ENCODE data around the gene METAP2. TPM values are rescaled to one million over a fixed set of nuclear protein-coding genes. Genes with fewer than 3 reads are reported as not detected.

The METAP2 gene
- total and polyA plus RNA-seq, 2 experiments from 2014 or later: 111 to 159 TPM

DNA sequence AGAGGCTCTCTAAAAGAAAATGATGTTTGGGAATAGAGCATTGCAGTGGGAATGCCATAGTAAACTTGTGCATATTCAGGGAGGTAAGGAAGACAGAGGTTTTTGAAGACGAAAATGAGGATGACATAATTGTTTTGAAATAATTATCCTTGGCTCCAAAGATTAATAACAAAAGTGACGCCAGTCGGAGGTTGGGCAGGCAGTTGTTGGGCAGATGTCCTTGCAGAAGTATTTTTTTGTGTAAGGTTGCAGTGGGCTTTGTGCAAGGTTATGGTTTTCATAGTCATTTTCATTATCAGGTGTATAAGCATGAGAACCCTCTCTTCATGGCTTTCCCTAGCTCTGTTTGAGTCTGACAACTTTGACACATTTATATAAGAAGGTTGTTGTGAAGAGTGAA, 35.3 kb downstream of the METAP2 start:
- DNase-seq (ENCODE audit: low spot score) (no peak), ATAC-seq (no peak)
- Mint-ChIP-seq H3K9me3 (no peaks in the 10 kb centered on the region), H3K4me3 (no peak overlapping the region), H3K4me1 (peaks cover 6% of the 10 kb centered on the region; the same call in 1 of the 3 replicates), H3K27me3 (ENCODE audit: insufficient read depth, low read depth, poor library complexity) (peaks cover 2% of the 10 kb centered on the region), H3K36me3 (ENCODE audit: low read depth) (peaks cover 83% of the 10 kb centered on the region), H3K27ac (no peak overlapping the region; the same call in 1 of the 2 replicates)
- peaks cover 18% of the 10 kb centered on the region; the same call in 1 of the 2 replicates for H3K79me2 ChIP-seq (replicated peaks; ENCODE audit: insufficient read depth)
- no peaks in the 10 kb centered on the region for H3K9me2 ChIP-seq (ENCODE audit: insufficient read depth)
- peaks cover 12% of the 10 kb centered on the region for H3F3A ChIP-seq (replicated peaks; ENCODE audit: low read depth)
- peaks cover 32% of the 10 kb centered on the region for H4K20me1 ChIP-seq (replicated peaks; ENCODE audit: insufficient read depth)
- no peaks in the 10 kb centered on the region for H3K4me1 ChIP-seq (ENCODE audit: insufficient read depth)
- H3K4me2 ChIP-seq: no peak overlapping the region
- no peak overlapping the region; the same call in 1 of the 2 replicates for H3K27ac ChIP-seq (ENCODE audit: low read depth)
- H2AFZ ChIP-seq: no peak overlapping the region
- peaks cover 42% of the 10 kb centered on the region; the same call in 1 of the 2 replicates for H3K36me3 ChIP-seq (ENCODE audit: insufficient read depth)
- H3K4me3 ChIP-seq: no peak overlapping the region
- TF ChIP-seq POLR2AphosphoS5 (IDR thresholded peaks at IDR 0.05; ENCODE audit: low read depth) (no peak), NANOG (IDR thresholded peaks at IDR 0.05; ENCODE audit: borderline replicate concordance) (no peak)
- H3K27me3 ChIP-seq (ENCODE audit: insufficient read depth): no peaks in the 10 kb centered on the region

DNA sequence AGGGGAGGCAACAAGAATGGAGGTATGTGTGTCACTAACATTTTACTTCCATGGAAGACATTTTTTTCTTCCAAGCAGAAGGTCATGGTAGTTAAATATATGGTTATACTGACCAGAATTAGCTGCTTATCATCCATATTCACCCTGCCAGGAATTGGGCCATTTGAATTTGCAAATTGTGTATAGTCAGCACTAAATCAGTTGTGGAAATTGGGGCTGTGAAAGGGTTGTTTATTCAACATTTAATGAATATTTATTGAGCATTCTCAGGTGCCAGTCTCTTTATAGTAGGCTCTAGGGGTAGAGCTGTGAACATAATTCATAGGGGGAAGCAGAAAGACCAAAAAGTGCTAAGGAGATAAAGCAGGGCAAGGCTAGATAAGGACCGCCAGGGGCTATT, 38.0 kb downstream of the METAP2 start:
- Histone ChIP-seq H3K79me2 (replicated peaks; ENCODE audit: insufficient read depth) (peaks cover 17% of the 10 kb centered on the region; the same call in 1 of the 2 replicates), H3K4me2 (no peak overlapping the region), H4K20me1 (replicated peaks; ENCODE audit: insufficient read depth) (peaks cover 31% of the 10 kb centered on the region), H3K9me2 (ENCODE audit: insufficient read depth) (no peaks in the 10 kb centered on the region), H3K4me1 (ENCODE audit: insufficient read depth) (no peaks in the 10 kb centered on the region), H3K36me3 (ENCODE audit: insufficient read depth) (peaks cover 48% of the 10 kb centered on the region; the same call in 1 of the 2 replicates), H3K27me3 (ENCODE audit: insufficient read depth) (no peaks in the 10 kb centered on the region), H3F3A (replicated peaks; ENCODE audit: low read depth) (peaks cover 27% of the 10 kb centered on the region), H3K27ac (ENCODE audit: low read depth) (no peak overlapping the region), H2AFZ (no peak overlapping the region), H3K4me3 (no peak overlapping the region)
- H3K4me1 Mint-ChIP-seq: no peaks in the 10 kb centered on the region
- no peak for ATAC-seq
- H3K36me3 Mint-ChIP-seq (ENCODE audit: low read depth): peaks cover 75% of the 10 kb centered on the region
- no peak overlapping the region for H3K4me3 Mint-ChIP-seq
- H3K27ac Mint-ChIP-seq: no peak overlapping the region
- H3K9me3 Mint-ChIP-seq: no peaks in the 10 kb centered on the region
- DNase-seq (ENCODE audit: low spot score): no peak
- H3K27me3 Mint-ChIP-seq (ENCODE audit: insufficient read depth, low read depth, poor library complexity): no peaks in the 10 kb centered on the region
- TF ChIP-seq STAT1 (IDR thresholded peaks at IDR 0.05; ENCODE audit: unreplicated experiment): no peak
- TF ChIP-seq, protein P1, sequence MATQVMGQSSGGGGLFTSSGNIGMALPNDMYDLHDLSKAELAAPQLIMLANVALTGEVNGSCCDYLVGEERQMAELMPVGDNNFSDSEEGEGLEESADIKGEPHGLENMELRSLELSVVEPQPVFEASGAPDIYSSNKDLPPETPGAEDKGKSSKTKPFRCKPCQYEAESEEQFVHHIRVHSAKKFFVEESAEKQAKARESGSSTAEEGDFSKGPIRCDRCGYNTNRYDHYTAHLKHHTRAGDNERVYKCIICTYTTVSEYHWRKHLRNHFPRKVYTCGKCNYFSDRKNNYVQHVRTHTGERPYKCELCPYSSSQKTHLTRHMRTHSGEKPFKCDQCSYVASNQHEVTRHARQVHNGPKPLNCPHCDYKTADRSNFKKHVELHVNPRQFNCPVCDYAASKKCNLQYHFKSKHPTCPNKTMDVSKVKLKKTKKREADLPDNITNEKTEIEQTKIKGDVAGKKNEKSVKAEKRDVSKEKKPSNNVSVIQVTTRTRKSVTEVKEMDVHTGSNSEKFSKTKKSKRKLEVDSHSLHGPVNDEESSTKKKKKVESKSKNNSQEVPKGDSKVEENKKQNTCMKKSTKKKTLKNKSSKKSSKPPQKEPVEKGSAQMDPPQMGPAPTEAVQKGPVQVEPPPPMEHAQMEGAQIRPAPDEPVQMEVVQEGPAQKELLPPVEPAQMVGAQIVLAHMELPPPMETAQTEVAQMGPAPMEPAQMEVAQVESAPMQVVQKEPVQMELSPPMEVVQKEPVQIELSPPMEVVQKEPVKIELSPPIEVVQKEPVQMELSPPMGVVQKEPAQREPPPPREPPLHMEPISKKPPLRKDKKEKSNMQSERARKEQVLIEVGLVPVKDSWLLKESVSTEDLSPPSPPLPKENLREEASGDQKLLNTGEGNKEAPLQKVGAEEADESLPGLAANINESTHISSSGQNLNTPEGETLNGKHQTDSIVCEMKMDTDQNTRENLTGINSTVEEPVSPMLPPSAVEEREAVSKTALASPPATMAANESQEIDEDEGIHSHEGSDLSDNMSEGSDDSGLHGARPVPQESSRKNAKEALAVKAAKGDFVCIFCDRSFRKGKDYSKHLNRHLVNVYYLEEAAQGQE (IDR thresholded peaks at IDR 0.05; ENCODE audit: unreplicated experiment): no peak
- no peak for TF ChIP-seq NANOG (IDR thresholded peaks at IDR 0.05; ENCODE audit: borderline replicate concordance)
- no peak for TF ChIP-seq POLR2AphosphoS5 (IDR thresholded peaks at IDR 0.05; ENCODE audit: low read depth)
- no peak for TF ChIP-seq ZNF114 (CRISPR knock-in tag; IDR thresholded peaks at IDR 0.05)
- no peak for TF ChIP-seq JUNB (IDR thresholded peaks at IDR 0.05; ENCODE audit: unreplicated experiment)
- TF ChIP-seq, protein P2, sequence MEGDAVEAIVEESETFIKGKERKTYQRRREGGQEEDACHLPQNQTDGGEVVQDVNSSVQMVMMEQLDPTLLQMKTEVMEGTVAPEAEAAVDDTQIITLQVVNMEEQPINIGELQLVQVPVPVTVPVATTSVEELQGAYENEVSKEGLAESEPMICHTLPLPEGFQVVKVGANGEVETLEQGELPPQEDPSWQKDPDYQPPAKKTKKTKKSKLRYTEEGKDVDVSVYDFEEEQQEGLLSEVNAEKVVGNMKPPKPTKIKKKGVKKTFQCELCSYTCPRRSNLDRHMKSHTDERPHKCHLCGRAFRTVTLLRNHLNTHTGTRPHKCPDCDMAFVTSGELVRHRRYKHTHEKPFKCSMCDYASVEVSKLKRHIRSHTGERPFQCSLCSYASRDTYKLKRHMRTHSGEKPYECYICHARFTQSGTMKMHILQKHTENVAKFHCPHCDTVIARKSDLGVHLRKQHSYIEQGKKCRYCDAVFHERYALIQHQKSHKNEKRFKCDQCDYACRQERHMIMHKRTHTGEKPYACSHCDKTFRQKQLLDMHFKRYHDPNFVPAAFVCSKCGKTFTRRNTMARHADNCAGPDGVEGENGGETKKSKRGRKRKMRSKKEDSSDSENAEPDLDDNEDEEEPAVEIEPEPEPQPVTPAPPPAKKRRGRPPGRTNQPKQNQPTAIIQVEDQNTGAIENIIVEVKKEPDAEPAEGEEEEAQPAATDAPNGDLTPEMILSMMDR (conservative IDR thresholded peaks at IDR 0.05; ENCODE audit: low read depth in 2 of 2): no peak
- TF ChIP-seq, protein P3, sequence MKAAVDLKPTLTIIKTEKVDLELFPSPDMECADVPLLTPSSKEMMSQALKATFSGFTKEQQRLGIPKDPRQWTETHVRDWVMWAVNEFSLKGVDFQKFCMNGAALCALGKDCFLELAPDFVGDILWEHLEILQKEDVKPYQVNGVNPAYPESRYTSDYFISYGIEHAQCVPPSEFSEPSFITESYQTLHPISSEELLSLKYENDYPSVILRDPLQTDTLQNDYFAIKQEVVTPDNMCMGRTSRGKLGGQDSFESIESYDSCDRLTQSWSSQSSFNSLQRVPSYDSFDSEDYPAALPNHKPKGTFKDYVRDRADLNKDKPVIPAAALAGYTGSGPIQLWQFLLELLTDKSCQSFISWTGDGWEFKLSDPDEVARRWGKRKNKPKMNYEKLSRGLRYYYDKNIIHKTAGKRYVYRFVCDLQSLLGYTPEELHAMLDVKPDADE (IDR thresholded peaks at IDR 0.05): no peak
- no peak for TF ChIP-seq CREB1 (CRISPR knock-in tag; IDR thresholded peaks at IDR 0.05; ENCODE audit: low read depth)
- TF ChIP-seq ZNF331 (CRISPR knock-in tag; IDR thresholded peaks at IDR 0.05; ENCODE audit: low read depth): no peak
- no peak for TF ChIP-seq EZH2phosphoT487 (IDR thresholded peaks at IDR 0.05; ENCODE audit: unreplicated experiment)

Measured in GM23338 (cell line).